ENCODE data around the gene UGT1A8.

DNA sequence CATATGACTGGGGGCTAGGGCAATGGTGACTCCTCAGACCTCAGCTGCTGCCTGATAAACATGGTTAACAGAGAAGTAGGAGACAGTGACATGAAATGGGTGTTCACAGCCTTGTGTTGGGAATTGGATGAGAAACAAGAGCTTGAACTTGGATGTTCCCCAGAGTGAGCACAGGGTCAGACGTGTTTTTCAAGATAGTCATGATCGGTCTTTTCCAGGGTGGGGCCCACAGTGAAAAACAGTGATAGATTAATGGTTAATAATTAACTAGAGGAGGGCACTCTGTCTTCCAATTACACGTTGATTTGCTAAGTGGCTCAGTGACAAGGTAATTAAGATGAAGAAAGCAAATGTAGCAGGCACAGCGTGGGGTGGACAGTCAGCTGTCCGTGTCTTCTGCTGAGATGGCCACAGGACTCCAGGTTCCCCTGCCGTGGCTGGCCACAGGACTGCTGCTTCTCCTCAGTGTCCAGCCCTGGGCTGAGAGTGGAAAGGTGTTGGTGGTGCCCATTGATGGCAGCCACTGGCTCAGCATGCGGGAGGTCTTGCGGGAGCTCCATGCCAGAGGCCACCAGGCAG is 111.4 kb downstream of the UGT1A8 start, which contains the start of gene UGT1A3:
- TF ChIP-seq, protein P1, sequence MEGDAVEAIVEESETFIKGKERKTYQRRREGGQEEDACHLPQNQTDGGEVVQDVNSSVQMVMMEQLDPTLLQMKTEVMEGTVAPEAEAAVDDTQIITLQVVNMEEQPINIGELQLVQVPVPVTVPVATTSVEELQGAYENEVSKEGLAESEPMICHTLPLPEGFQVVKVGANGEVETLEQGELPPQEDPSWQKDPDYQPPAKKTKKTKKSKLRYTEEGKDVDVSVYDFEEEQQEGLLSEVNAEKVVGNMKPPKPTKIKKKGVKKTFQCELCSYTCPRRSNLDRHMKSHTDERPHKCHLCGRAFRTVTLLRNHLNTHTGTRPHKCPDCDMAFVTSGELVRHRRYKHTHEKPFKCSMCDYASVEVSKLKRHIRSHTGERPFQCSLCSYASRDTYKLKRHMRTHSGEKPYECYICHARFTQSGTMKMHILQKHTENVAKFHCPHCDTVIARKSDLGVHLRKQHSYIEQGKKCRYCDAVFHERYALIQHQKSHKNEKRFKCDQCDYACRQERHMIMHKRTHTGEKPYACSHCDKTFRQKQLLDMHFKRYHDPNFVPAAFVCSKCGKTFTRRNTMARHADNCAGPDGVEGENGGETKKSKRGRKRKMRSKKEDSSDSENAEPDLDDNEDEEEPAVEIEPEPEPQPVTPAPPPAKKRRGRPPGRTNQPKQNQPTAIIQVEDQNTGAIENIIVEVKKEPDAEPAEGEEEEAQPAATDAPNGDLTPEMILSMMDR (IDR thresholded peaks at IDR 0.05), result no peak
- TF ChIP-seq POLR2A (IDR thresholded peaks at IDR 0.05), result no peak

Measured in vagina (tissue), 2 donors.